K562 (cell line): ENCODE data around the gene IPO11. TPM values are rescaled to one million over a fixed set of nuclear protein-coding genes. Genes with fewer than 3 reads are reported as not detected.

Experiments
- ATF1 ChIP-seq, 2 experiments: fragments of 450-650 bp in 1 of 2; IDR thresholded peaks; 2 replicates each; pipeline ENCODE4 v1.6.1; 2016; ENCODE audit warnings: missing compliant biosample characterization in 1 of 2, missing genetic modification characterization in 1 of 2
- CCNT2 ChIP-seq: IDR thresholded peaks from 2 replicates; pipeline ENCODE4 v1.6.1; 2011; ENCODE audit warnings: borderline replicate concordance, low read depth, mild to moderate bottlenecking, moderate library complexity, mixed read lengths, low read length; ENCODE audit not compliant: insufficient read length; ENCODE audit errors: extremely low read depth
- MYBL2 ChIP-seq, 2 experiments: fragments of 450-650 bp in 1 of 2; sonication (generic) in 1 of 2; formaldehyde crosslinking in 1 of 2; IDR thresholded peaks; 2 replicates each; pipeline versions ENCODE4 v1.6.1 to v1.8.1; 2017 to 2022; ENCODE audit warnings: borderline replicate concordance in 1 of 2, inconsistent platforms in 1 of 2, low read depth in 1 of 2, mild to moderate bottlenecking in 1 of 2, missing genetic modification reagents in 1 of 2, moderate library complexity in 1 of 2
- NFE2L1 ChIP-seq: fragments of 450-650 bp; IDR thresholded peaks from 2 replicates; pipeline ENCODE4 v1.6.1; 2016; ENCODE audit warnings: missing genetic modification characterization, low read depth, mild to moderate bottlenecking, missing compliant biosample characterization, moderate library complexity, borderline replicate concordance
- RERE ChIP-seq: sonication (generic); formaldehyde crosslinking; IDR thresholded peaks from 2 replicates; pipeline ENCODE4 v1.8.0; 2023; ENCODE audit warnings: missing genetic modification reagents, mild to moderate bottlenecking, borderline replicate concordance
- ZKSCAN3 ChIP-seq: fragments of 250-450 bp; sonication (Bioruptor Pico); IDR thresholded peaks from 2 replicates; pipeline ENCODE4 v1.4.0; 2020
- ZNF23 ChIP-seq: fragments of 250-450 bp; sonication (Bioruptor Pico); IDR thresholded peaks from 2 replicates; pipeline ENCODE4 v1.4.0; 2020; ENCODE audit warnings: mild to moderate bottlenecking
- ZNF324 ChIP-seq: fragments of 250-450 bp; sonication (Bioruptor Pico); IDR thresholded peaks from 2 replicates; pipeline ENCODE4 v1.4.0; 2020; ENCODE audit warnings: mild to moderate bottlenecking
- polyA plus RNA-seq, 8 experiments: library from polyadenylated mRNA; depleted of rRNA in 4 of 8; stranded (reverse) in 5 of 8; unstranded in 3 of 8; fragments of >200 nt; fragmentation: Nextera tagmentation in 2 of 8; fragmentation: Illumina TruSeq in 1 of 8; extraction: Ambion mirVana in 2 of 8; extraction: Trizol in 1 of 8; gene quantifications; 2 replicates each; pipeline versions ENCODE4 v1.2.1 to v1.2.3, GENCODE V29; 2011 to 2014; ENCODE audit warnings: inconsistent platforms in 1 of 8, missing spikeins in 1 of 8
- total RNA-seq, 7 experiments: library from RNA; depleted of rRNA in 6 of 7; stranded (reverse); fragments of >200 nt in 6 of 7; fragmentation: Illumina TruSeq in 2 of 7; extraction: Trizol in 2 of 7; gene quantifications; 2 replicates each; pipeline versions ENCODE4 v1.2.1 to v1.2.3, GENCODE V29; 2011 to 2021; ENCODE audit warnings: low replicate concordance in 1 of 7
- TF ChIP-seq, protein P1 (sequence below): fragments of 450-650 bp; conservative IDR thresholded peaks from 2 replicates; pipeline ENCODE4 v1.6.1; 2016; ENCODE audit warnings: missing genetic modification characterization, low read depth, mild to moderate bottlenecking, missing compliant biosample characterization, moderate library complexity
- TF ChIP-seq, protein P2 (sequence below): sonication (generic); formaldehyde crosslinking; IDR thresholded peaks from 2 replicates; pipeline ENCODE4 v1.8.0; 2023; ENCODE audit warnings: mild to moderate bottlenecking, missing genetic modification reagents
- TF ChIP-seq, protein P3 (sequence below): IDR thresholded peaks from 2 replicates; pipeline ENCODE4 v1.6.1; 2012; ENCODE audit warnings: low read depth, low read length, improper control_type of control experiment, borderline replicate concordance
- TF ChIP-seq, protein P4 (sequence below): fragments of 250-450 bp; sonication (Bioruptor Pico); IDR thresholded peaks from 2 replicates; pipeline ENCODE4 v1.5.0; 2020; ENCODE audit warnings: mild to moderate bottlenecking

The IPO11 gene
- total and polyA plus RNA-seq, 9 of the 15 experiments (the other 6 are each of a cell fraction or from before 2014, with no cell fraction given), result 38.7 to 96.0 (median 70.9) TPM

- TF ChIP-seq RERE (CRISPR knock-in tag) (no peak), ZKSCAN3 (CRISPR knock-in tag) (no peak), NFE2L1 (tag) (no peak), ZNF23 (CRISPR knock-in tag) (no peak), ATF1 (CRISPR knock-in tag; IDR thresholded peaks at IDR 0.05) (no peak; the same call in 1 of the 2 replicates), ATF1 (tag; IDR thresholded peaks at IDR 0.05) (peak; percentile 91), ZNF324 (CRISPR knock-in tag) (no peak), MYBL2 (IDR thresholded peaks at IDR 0.05; ENCODE audit: low read depth) (no peak), MYBL2 (CRISPR knock-in tag; IDR thresholded peaks at IDR 0.05; ENCODE audit: borderline replicate concordance) (no peak), CCNT2 (peak; percentile 27)
- TF ChIP-seq, protein P1, sequence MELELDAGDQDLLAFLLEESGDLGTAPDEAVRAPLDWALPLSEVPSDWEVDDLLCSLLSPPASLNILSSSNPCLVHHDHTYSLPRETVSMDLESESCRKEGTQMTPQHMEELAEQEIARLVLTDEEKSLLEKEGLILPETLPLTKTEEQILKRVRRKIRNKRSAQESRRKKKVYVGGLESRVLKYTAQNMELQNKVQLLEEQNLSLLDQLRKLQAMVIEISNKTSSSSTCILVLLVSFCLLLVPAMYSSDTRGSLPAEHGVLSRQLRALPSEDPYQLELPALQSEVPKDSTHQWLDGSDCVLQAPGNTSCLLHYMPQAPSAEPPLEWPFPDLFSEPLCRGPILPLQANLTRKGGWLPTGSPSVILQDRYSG, result no peak
- TF ChIP-seq, protein P2, sequence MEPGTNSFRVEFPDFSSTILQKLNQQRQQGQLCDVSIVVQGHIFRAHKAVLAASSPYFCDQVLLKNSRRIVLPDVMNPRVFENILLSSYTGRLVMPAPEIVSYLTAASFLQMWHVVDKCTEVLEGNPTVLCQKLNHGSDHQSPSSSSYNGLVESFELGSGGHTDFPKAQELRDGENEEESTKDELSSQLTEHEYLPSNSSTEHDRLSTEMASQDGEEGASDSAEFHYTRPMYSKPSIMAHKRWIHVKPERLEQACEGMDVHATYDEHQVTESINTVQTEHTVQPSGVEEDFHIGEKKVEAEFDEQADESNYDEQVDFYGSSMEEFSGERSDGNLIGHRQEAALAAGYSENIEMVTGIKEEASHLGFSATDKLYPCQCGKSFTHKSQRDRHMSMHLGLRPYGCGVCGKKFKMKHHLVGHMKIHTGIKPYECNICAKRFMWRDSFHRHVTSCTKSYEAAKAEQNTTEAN (CRISPR knock-in tag), result no peak
- TF ChIP-seq, protein P3, sequence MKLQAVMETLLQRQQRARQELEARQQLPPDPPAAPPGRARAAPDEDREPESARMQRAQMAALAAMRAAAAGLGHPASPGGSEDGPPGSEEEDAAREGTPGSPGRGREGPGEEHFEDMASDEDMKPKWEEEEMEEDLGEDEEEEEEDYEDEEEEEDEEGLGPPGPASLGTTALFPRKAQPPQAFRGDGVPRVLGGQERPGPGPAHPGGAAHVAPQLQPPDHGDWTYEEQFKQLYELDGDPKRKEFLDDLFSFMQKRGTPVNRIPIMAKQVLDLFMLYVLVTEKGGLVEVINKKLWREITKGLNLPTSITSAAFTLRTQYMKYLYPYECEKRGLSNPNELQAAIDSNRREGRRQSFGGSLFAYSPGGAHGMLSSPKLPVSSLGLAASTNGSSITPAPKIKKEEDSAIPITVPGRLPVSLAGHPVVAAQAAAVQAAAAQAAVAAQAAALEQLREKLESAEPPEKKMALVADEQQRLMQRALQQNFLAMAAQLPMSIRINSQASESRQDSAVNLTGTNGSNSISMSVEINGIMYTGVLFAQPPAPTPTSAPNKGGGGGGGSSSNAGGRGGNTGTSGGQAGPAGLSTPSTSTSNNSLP, result peak; percentile 94
- TF ChIP-seq, protein P4, sequence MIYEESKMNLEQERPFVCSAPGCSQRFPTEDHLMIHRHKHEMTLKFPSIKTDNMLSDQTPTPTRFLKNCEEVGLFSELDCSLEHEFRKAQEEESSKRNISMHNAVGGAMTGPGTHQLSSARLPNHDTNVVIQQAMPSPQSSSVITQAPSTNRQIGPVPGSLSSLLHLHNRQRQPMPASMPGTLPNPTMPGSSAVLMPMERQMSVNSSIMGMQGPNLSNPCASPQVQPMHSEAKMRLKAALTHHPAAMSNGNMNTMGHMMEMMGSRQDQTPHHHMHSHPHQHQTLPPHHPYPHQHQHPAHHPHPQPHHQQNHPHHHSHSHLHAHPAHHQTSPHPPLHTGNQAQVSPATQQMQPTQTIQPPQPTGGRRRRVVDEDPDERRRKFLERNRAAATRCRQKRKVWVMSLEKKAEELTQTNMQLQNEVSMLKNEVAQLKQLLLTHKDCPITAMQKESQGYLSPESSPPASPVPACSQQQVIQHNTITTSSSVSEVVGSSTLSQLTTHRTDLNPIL (CRISPR knock-in tag), result no peak
These were observed 125.7 kb downstream of the IPO11 start (continued) for GRCh38 chr5:62538017-62538942.
